Epithelial cell of prostate (primary cell): ENCODE measurements around the gene CLK1.

Experiments
- DNase-seq: peaks from one replicate; pipeline ENCODE4 v3.0.0-alpha.2; 2011; ENCODE audit warnings: low read depth, low spot score
- H3K27ac ChIP-seq: fragments of 450-650 bp; 2 replicates; pipeline ENCODE4 v1.5.1; 2017; ENCODE audit warnings: mild to moderate bottlenecking

The CLK1 gene

GRCh38 chr2:200812122-200813022, 52.1 kb downstream of the CLK1 start:
- no peak for DNase-seq
- peak overlapping the region; percentile 95 for H3K27ac ChIP-seq

GRCh38 chr2:200811333-200812121, 52.9 kb downstream of the CLK1 start, which contains the start of gene BZW1:
TSS of gene BZW1 (plus strand) at chr2:200811910. CDS start at chr2:200813218, 1,308 bp downstream.
- H3K27ac ChIP-seq: peak within 1 kb of the TSS; percentile 95
- DNase-seq: peak; percentile 79

GRCh38 chr2:200810998-200811332, 53.5 kb downstream of the CLK1 start:
- peak overlapping the region; percentile 95 for H3K27ac ChIP-seq
- no peak for DNase-seq

- DNase-seq: no peak
- peak overlapping the region; percentile 95 for H3K27ac ChIP-seq
Observed at GRCh38 chr2:200810252-200810997, 54.0 kb downstream of the CLK1 start.

GRCh38 chr2:200809506-200810251, 54.8 kb downstream of the CLK1 start:
- H3K27ac ChIP-seq: peak overlapping the region; percentile 95
- no peak for DNase-seq
